NCI-H774 (cell line): ENCODE data around the gene TRAPPC2L.

ENCODE experiments used
- DNase-seq: peaks from one replicate; lab custom pipeline; 2025; lab: John Stamatoyannopoulos, UW

TRAPPC2L gene

GRCh38 chr16:88856828-88857727 is at the start of gene TRAPPC2L, which contains the start of gene GALNS:
TRAPPC2L (plus strand) TSS chr16:88857127; CDS start chr16:88857151, 24 bp downstream.
GALNS (minus strand) TSS chr16:88856947; CDS start chr16:88856877, 70 bp downstream.
- DNase-seq = peak; percentile 82

GRCh38 chr16:88807142-88807625 is 49.7 kb upstream of the TRAPPC2L start:
- DNase-seq = no peak

- no peak for DNase-seq
These were observed 49.1 kb upstream of the TRAPPC2L start for GRCh38 chr16:88807626-88808453.

GRCh38 chr16:88809068-88809675 is 47.8 kb upstream of the TRAPPC2L start:
- DNase-seq = no peak

- no peak for DNase-seq
These were observed 47.2 kb upstream of the TRAPPC2L start for GRCh38 chr16:88809676-88810165.

- no peak for DNase-seq
These were observed 46.6 kb upstream of the TRAPPC2L start for GRCh38 chr16:88810166-88810911.

GRCh38 chr16:88810912-88811768 is 45.8 kb upstream of the TRAPPC2L start:
- peak; percentile 50 for DNase-seq

- DNase-seq = peak; percentile 59
These were observed 45.0 kb upstream of the TRAPPC2L start, which contains the start of gene APRT for GRCh38 chr16:88811769-88812512. APRT (minus strand) TSS chr16:88811928; CDS start chr16:88811899, 29 bp downstream.

- DNase-seq = no peak
These were observed 44.2 kb upstream of the TRAPPC2L start for GRCh38 chr16:88812513-88813268.

GRCh38 chr16:88813269-88814143 is 43.4 kb upstream of the TRAPPC2L start:
- DNase-seq = no peak

- no peak for DNase-seq
These were observed 42.8 kb upstream of the TRAPPC2L start for GRCh38 chr16:88814144-88814502.

GRCh38 chr16:88815227-88815626 is 41.7 kb upstream of the TRAPPC2L start:
- DNase-seq = no peak

- no peak for DNase-seq
These were observed 40.9 kb upstream of the TRAPPC2L start for GRCh38 chr16:88815901-88816589.

- no peak for DNase-seq
These were observed 40.0 kb upstream of the TRAPPC2L start for GRCh38 chr16:88816736-88817535.

GRCh38 chr16:88817785-88818574 is 38.9 kb upstream of the TRAPPC2L start:
- no peak for DNase-seq

- DNase-seq = no peak
These were observed 38.4 kb upstream of the TRAPPC2L start for GRCh38 chr16:88818575-88818874.
